ENCODE measurements around the gene RBM47.
"Not testable (repeated sequence)": the region's sequence is repeated elsewhere in the genome, so short reads cannot be mapped to it uniquely, and the experiment has no call there.

The RBM47 gene

GRCh38 chr4:40486534-40486933 lies 143.1 kb downstream of the RBM47 start:
- no peak for DNase-seq (ENCODE audit: low read depth in 2 of 2)

GRCh38 chr4:40484346-40485090 lies 145.1 kb downstream of the RBM47 start:
- no peak for DNase-seq (ENCODE audit: low read depth in 2 of 2)

GRCh38 chr4:40482985-40483647 lies 146.5 kb downstream of the RBM47 start:
- no peak for DNase-seq (ENCODE audit: low read depth in 2 of 2)

GRCh38 chr4:40481977-40482376 lies 147.7 kb downstream of the RBM47 start:
- no peak for DNase-seq (ENCODE audit: low read depth in 2 of 2)

DNA sequence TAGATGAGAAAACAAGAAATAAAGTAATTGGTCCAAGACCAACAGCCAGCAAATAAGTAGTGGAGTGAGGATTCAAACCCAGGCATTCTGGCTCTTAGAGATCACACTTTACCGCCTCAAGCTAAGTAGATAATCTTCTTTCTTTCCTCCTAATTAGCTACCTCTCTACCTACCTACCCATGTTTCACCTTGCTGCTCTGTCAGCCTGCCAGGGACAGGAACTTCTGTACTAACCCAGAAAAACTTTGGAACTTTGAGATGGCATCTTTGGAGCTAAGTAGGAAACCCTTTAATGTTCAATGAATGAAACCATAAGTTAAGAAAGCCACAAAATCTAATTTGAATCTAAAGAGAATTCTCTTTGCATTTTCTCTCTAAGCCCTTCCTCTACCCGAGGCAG lies 149.4 kb downstream of the RBM47 start:
- no peak for DNase-seq (ENCODE audit: low read depth in 2 of 2)

- no peak for DNase-seq (ENCODE audit: low read depth in 2 of 2)
Observed at GRCh38 chr4:40479378-40479777, 150.3 kb downstream of the RBM47 start.

- no peak for DNase-seq (ENCODE audit: low read depth in 2 of 2)
Observed at GRCh38 chr4:40475609-40476008, 154.1 kb downstream of the RBM47 start.

DNA sequence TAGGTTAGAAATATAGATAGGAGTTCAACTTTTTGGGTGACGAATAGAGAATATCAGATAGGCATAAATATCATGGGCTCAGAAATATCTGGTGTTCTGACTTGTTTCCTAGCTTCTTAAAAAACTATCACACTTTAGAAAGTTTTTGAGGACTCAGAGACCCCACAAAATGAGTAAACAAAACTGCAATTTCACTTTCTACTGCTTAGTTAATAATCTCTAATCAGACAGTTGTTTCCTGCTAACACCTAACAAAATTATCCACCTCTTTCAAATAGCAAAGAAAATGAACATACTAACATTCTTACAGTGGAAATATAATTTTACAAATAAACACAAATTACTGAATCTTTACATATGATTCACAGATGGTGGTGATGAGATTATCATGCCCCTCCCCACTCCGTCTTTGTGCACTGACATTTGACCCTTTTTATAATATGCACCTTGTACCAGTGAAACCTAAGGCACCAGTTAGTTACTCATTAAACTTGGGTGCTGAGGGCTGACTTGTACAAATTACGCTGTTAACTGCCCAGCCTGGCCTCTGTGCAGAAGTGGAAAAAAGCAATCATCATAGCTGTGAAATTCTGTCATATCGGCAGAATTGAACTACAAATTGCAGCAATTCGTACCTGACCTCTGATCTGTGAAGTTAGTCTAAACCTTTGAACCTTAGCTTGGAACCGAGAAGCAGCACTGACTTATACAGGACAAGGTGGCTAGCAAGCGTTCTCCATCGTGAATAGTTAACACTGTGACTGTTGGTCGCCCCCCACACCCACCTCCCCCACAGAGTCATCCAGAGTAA lies 155.9 kb downstream of the RBM47 start:
- DNase-seq (ENCODE audit: low read depth in 2 of 2): no peak

DNA sequence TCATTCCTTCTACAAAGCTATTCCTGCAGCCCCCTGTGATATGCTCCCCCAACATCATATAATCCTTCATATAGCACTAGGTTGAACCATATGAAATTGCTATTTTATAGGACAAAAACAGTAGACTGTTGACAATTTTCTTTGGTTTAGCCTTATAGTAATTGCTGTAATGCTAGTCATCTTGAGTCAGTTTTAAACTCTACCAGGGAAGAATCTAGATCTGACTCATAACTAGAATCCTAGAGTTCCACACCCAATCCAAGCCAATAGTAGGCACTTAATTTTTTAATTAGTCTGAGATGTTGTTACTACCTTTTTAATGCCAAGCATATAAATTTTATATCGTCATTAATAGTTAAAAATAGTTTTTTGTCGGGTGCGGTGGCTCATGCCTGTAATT lies 157.7 kb downstream of the RBM47 start:
- DNase-seq (ENCODE audit: low read depth in 2 of 2): no peak

DNA sequence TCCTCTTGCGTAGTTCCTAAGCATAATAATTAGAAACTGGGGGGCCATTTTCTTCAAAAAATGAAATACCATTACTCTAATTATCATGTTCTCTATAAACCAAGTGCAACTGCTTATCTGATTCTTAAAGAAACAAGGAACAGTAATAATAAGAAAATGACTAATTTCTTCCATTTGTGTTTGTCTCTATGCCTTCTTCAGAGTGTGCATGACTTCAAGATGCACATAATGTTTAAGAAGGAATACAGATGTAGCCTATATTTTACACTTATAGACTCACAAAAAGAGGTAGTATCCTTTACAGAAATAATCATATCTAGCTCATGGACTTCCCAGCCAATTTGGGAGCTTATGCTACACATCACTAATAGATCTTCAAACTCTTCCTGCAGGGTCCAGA lies 162.9 kb downstream of the RBM47 start:
- no peak for DNase-seq (ENCODE audit: low read depth in 2 of 2)

GRCh38 chr4:40462326-40462725 lies 167.3 kb downstream of the RBM47 start:
- no peak for DNase-seq (ENCODE audit: low read depth in 2 of 2)

DNA sequence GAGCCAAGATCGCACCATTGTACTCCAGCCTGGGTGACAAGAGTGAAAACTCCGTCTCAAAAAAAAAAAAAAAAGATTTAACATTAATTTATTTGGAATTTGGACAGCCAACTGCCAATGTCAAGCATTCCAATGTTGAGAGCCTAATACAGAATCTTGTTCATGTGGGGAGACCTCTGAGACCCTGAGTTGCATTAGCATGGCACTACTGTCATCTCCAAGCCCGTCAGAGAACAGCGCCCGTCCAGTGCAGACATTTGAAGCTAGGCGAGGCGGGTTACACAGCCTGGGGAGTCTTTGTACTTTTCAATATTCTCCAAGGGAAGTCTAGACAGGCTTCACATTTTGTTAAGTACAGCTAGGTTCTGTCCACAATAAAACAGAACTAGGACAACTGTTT lies 167.8 kb downstream of the RBM47 start:
- DNase-seq (ENCODE audit: low read depth in 2 of 2): no peak

- no peak for DNase-seq (ENCODE audit: low read depth in 2 of 2)
Observed at GRCh38 chr4:40461062-40461461, 168.6 kb downstream of the RBM47 start.

- no peak for DNase-seq (ENCODE audit: low read depth in 2 of 2)
Observed at GRCh38 chr4:40458683-40459082, 171.0 kb downstream of the RBM47 start.

DNA sequence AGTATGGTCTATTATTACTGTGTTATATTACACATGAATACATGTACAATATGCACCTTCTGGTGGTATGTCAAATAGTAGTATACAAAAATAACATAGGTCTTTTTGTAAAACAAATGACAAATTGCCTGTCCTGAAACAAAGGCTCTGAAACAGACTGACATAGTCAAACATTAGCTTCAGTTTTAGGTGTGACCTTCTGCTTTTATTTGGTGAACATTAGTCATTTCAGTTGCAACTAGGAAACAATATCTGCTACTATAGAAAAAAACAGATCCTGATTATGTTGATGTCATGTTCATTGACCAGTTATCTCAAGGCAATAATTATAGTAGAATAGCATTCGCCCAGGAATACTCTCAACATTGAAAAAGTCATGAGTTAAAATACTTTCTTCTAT lies 171.6 kb downstream of the RBM47 start:
- no peak for DNase-seq (ENCODE audit: low read depth in 2 of 2)

DNA sequence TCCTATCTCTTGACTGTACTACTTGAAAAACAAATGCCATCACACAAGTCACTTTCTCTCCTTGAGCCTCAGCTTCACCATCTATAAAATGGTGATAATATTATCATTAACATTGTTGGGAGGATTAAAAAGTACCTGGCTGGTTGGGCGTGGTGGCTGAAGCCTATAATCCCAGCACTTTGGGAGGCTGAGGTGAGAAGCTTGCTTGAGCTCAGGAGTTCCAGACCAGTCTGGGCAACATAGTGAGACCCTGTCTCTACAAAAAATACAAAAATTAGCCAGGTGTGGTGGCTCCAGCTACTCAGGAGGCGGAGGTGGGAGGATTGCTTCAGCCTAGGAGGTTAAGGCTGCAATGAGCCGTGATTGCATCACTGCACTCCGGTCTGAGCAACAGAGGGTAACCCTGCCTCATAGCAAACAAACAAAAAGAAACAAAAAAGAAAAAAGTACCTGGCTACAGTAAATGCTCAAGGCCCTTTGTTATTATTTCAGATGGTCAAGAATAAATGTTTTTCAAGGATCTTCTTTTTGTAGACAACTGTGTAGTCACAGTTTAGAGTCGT lies 174.2 kb downstream of the RBM47 start:
- DNase-seq (ENCODE audit: low read depth in 2 of 2): no peak

DNA sequence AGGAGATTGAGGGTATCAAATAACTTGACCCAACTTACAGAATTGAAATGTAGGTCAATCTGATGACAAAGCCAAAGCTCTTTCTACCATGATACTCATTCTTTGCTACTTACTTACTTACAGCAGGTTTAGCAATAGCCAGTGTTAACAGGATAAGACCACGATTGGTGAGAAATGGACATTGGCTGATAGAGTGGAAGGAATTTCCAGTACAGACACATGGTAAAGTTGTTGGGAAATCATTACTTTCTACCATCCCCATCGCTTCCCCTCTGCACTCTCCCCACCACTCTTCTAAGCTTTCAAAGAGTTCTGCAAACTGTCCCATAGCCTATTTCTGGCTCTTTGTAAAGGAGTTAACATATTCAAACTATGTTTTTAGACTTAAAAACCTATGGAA lies 174.8 kb downstream of the RBM47 start:
- no peak for DNase-seq (ENCODE audit: low read depth in 2 of 2)

GRCh38 chr4:40453912-40454311 lies 175.8 kb downstream of the RBM47 start:
- no peak for DNase-seq (ENCODE audit: low read depth in 2 of 2)

- DNase-seq (ENCODE audit: low read depth in 2 of 2): no peak
Observed at GRCh38 chr4:40448875-40449274, 180.8 kb downstream of the RBM47 start.

- DNase-seq (ENCODE audit: low read depth in 2 of 2): no peak
Observed at GRCh38 chr4:40446839-40447238, 182.8 kb downstream of the RBM47 start.

GRCh38 chr4:40446261-40446750 lies 183.4 kb downstream of the RBM47 start:
- not testable (repeated sequence) for DNase-seq (ENCODE audit: low read depth in 2 of 2)

GRCh38 chr4:40445671-40446070 lies 184.0 kb downstream of the RBM47 start:
- no peak for DNase-seq (ENCODE audit: low read depth in 2 of 2)

Data from stimulated activated CD4-positive, alpha-beta T cell treated with anti-CD3 and anti-CD28 coated beads, Interleukin-4, amount 100 ng/mL, for 48 hours (primary cell).